Measurements from ENCODE around the gene MOK. TPM values are rescaled to one million over a fixed set of nuclear protein-coding genes. Genes with fewer than 3 reads are reported as not detected.

Gene MOK
- total RNA-seq, 4 donors from 2014 or later, result 1.3 to 2.8 (median 2.3) TPM

DNA sequence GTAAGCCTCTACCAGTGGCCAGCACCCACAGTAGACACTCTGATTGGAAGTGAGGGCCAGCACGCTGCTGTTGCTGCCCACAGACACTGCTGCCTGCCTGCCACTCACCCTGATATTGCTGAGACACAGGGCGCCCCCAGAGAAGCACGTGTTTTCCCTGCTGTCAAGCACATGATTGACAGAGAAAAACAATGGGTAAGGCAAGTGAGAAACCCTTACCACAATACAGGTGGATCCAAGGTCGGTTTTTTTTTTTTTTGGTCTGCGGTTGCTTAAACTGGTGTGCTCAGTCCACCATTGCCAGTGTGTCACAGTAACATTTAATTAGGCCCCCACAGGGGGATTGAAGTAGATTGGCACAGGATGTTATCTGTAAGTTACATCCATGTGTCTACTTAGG lies 99.4 kb downstream of the MOK start:
- intact Hi-C loops (cut with DNase I; ENCODE audit: low total_unique reads) (no loop called here), in situ Hi-C loops (cut with MboI; ENCODE audit: low sequenced_read_pairs in 4 of 4) (no loop called here)
- TF ChIP-seq, protein P1, sequence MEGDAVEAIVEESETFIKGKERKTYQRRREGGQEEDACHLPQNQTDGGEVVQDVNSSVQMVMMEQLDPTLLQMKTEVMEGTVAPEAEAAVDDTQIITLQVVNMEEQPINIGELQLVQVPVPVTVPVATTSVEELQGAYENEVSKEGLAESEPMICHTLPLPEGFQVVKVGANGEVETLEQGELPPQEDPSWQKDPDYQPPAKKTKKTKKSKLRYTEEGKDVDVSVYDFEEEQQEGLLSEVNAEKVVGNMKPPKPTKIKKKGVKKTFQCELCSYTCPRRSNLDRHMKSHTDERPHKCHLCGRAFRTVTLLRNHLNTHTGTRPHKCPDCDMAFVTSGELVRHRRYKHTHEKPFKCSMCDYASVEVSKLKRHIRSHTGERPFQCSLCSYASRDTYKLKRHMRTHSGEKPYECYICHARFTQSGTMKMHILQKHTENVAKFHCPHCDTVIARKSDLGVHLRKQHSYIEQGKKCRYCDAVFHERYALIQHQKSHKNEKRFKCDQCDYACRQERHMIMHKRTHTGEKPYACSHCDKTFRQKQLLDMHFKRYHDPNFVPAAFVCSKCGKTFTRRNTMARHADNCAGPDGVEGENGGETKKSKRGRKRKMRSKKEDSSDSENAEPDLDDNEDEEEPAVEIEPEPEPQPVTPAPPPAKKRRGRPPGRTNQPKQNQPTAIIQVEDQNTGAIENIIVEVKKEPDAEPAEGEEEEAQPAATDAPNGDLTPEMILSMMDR (IDR thresholded peaks at IDR 0.05 in 4 of 5, conservative IDR thresholded peaks at IDR 0.05 in 1 of 5), result no peak
- no peak for TF ChIP-seq POLR2A (IDR thresholded peaks at IDR 0.05)
- DNase-seq, result no peak
- no peak overlapping the region for H3K27ac ChIP-seq
- H3K9me3 ChIP-seq, result no peaks in the 10 kb centered on the region
- no peak for ATAC-seq
- peaks cover 3 to 7% of the 10 kb centered on the region in 2 donors for H3K4me1 ChIP-seq
- H3K4me3 ChIP-seq, result no peak overlapping the region
- no peaks in the 10 kb centered on the region for H3K36me3 ChIP-seq
- H3K27me3 ChIP-seq, result no peaks in the 10 kb centered on the region

GRCh38 chr14:102203382-102203781 lies 101.6 kb downstream of the MOK start:
- TF ChIP-seq, protein P1 (IDR thresholded peaks at IDR 0.05 in 4 of 5, conservative IDR thresholded peaks at IDR 0.05 in 1 of 5), result no peak
- TF ChIP-seq POLR2A (IDR thresholded peaks at IDR 0.05), result no peak
- no peak for ATAC-seq
- Histone ChIP-seq H3K27ac (no peak overlapping the region), H3K4me3 (no peak overlapping the region), H3K36me3 (no peaks in the 10 kb centered on the region), H3K4me1 (peaks cover 0 to 4% of the 10 kb centered on the region in 2 donors), H3K9me3 (no peaks in the 10 kb centered on the region), H3K27me3 (no peaks in the 10 kb centered on the region)
- in situ Hi-C loops (cut with MboI; ENCODE audit: low sequenced_read_pairs in 4 of 4) (no loop called here), intact Hi-C loops (cut with DNase I; ENCODE audit: low total_unique reads) (no loop called here)
- DNase-seq, result no peak

- H3K27ac ChIP-seq, result no peak overlapping the region
- peaks cover 0 to 4% of the 10 kb centered on the region in 2 donors for H3K4me1 ChIP-seq
- DNase-seq (no peak), ATAC-seq (no peak)
- no peak for TF ChIP-seq POLR2A (IDR thresholded peaks at IDR 0.05)
- TF ChIP-seq, protein P1 (IDR thresholded peaks at IDR 0.05 in 4 of 5, conservative IDR thresholded peaks at IDR 0.05 in 1 of 5), result no peak
- no peaks in the 10 kb centered on the region for H3K9me3 ChIP-seq
- no peaks in the 10 kb centered on the region for H3K27me3 ChIP-seq
- H3K4me3 ChIP-seq, result no peak overlapping the region
- intact Hi-C loops (cut with DNase I; ENCODE audit: low total_unique reads) (no loop called here), in situ Hi-C loops (cut with MboI; ENCODE audit: low sequenced_read_pairs in 4 of 4) (no loop called here)
- no peaks in the 10 kb centered on the region for H3K36me3 ChIP-seq
Observed at GRCh38 chr14:102202944-102203343, 102.0 kb downstream of the MOK start.

DNA sequence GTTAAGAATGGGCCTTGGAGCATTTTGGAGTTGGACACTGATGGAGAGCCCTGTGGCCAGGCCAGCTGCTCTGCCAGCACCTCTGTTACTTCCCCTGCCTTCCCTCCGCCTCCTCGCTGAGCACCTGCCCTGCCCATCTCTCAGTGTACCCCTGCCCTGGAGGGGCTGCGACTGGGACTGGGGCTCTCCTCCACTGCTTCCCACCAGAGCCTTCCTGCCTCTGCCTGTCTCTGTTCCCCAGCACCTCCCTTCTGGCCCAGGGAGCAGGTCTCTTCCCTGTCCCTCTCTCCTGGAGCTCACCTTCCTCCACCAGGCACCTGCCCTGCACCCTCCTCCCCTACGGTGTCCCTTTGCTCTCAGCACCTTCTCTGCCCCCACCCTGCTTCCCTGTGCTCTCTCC lies 103.2 kb downstream of the MOK start:
- intact Hi-C loops (cut with DNase I; ENCODE audit: low total_unique reads), result no loop called here
- ATAC-seq, result no peak
- DNase-seq, result no peak
- TF ChIP-seq POLR2A (IDR thresholded peaks at IDR 0.05), result no peak
- TF ChIP-seq, protein P1 (IDR thresholded peaks at IDR 0.05 in 4 of 5, conservative IDR thresholded peaks at IDR 0.05 in 1 of 5), result no peak
- Histone ChIP-seq H3K27ac (no peak overlapping the region), H3K9me3 (no peaks in the 10 kb centered on the region), H3K4me1 (peaks cover 8 to 15% of the 10 kb centered on the region in 2 donors), H3K4me3 (no peak overlapping the region), H3K27me3 (no peaks in the 10 kb centered on the region), H3K36me3 (no peaks in the 10 kb centered on the region)
- in situ Hi-C loops (cut with MboI; ENCODE audit: low sequenced_read_pairs in 4 of 4), result no loop called here

DNA sequence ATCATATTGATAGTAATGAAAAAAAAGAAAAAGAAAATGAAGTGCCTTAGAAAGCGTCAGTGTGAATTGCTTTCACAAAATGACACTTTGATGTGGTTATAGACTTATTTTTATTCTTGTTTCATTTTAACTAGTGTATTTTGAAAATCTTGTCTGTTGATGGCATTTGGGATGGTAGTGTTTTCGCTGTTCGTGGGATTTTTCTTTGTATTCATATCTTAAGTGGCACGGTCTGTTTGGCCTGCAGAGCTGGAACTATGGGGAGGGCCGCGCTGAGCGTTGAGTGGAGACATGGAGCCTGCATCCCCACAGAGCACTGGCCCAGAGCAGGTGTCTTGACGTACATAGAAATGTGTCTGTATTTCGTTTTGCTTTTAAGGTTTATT lies 103.6 kb downstream of the MOK start:
- intact Hi-C loops (cut with DNase I; ENCODE audit: low total_unique reads) (no loop called here), in situ Hi-C loops (cut with MboI; ENCODE audit: low sequenced_read_pairs in 4 of 4) (no loop called here)

More for the DNA sequence above, 103.6 kb downstream of the MOK start:
- Histone ChIP-seq H3K9me3 (no peaks in the 10 kb centered on the region), H3K27ac (no peak overlapping the region), H3K36me3 (no peaks in the 10 kb centered on the region), H3K4me3 (no peak overlapping the region), H3K4me1 (peaks cover 12 to 18% of the 10 kb centered on the region in 2 donors), H3K27me3 (no peaks in the 10 kb centered on the region)
- DNase-seq, result no peak
- no peak for TF ChIP-seq POLR2A (IDR thresholded peaks at IDR 0.05)
- TF ChIP-seq, protein P1 (IDR thresholded peaks at IDR 0.05 in 4 of 5, conservative IDR thresholded peaks at IDR 0.05 in 1 of 5), result no peak
- ATAC-seq, result no peak
